NOMO-1 (cell line): ENCODE results near the gene NELL1.
A peak's percentile ranks its signal among the peaks of the same experiment; 100 is the strongest.
"Not testable (repeated sequence)": the region's sequence is repeated elsewhere in the genome, so short reads cannot be mapped to it uniquely, and the experiment has no call there.

Experiments
- DNase-seq, 2 experiments: peaks; one replicate each; lab custom pipeline; 2025; ENCODE audit not compliant: unreplicated experiment in 2 of 2; lab: John Stamatoyannopoulos, UW

The NELL1 gene

DNA sequence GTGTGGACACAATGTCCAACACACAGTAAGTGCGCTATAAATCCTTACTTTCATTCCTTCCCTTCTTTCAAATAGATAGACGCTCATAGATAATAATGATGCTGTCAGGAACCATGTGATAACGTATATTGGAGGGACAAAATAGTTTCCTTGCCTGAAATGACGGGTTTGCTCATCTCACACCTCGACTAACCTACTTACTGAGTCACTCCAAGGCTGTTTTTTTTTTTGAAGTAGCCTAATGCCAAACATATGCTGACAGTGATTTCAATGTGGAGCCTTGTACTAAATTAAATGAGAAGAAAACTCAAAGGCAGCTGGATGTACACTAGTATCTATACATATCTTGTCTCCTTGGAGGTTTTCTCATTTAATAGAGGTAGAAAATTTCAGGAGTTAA is 400.5 kb downstream of the NELL1 start:
- no peak for DNase-seq

DNA sequence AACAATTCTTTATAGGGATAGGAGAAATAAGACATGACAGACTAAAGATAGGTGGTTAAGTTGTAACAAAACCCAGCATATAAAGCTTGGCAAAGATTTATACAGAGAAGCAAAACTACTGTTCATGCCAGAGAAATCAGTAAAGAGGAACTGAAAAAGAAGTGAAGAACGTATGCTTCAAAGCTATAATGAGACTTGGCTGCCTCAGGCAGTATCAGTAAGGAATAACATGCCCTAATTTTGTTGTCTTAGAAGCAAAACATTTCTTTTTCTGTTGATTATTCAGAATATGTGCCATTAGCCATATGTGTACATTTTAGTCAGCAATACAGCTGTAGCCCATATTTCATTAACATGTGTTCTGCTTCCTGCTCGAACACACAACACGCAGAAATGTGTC is 403.2 kb downstream of the NELL1 start:
- peak; percentile 7 to 51 for DNase-seq

DNA sequence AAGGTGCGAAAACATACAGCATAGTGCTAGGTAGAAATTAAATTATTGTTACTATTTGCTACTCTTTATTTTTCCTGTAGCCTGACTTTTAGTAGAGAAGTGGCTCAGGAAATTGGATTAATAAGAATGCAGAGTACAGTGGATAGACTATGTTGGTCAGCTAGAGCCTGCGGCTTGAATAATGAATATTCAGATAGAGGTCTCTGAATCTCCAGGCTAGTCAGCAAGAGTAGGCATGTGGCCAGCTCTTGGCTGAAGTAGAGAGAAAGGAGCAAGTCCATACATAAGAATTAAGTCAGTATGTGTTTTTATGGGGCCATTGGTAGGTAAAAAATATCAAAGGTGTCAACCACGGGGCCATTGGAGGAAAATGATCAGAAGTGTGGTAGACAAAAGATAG is 413.5 kb downstream of the NELL1 start:
- no peak for DNase-seq

DNA sequence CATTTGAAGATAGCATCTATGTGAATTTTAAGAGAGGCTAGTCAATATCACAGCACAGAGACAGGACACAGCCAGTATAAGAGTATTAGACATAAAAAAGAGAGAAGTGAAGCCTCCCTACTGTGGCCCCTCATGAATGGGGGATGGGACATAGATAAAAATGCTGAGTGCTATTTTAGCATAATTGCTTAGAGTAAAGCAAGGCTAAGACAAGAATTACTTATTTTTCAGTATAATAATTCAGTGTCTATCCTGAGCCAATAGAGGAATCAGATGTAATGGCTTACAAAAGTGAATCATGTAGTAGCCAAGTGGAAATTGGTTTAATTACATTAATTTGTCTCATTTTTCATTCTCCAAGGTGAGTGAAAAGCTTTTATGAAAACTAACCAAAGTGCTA is 419.5 kb downstream of the NELL1 start:
- DNase-seq = peak; percentile 3 to 17

DNA sequence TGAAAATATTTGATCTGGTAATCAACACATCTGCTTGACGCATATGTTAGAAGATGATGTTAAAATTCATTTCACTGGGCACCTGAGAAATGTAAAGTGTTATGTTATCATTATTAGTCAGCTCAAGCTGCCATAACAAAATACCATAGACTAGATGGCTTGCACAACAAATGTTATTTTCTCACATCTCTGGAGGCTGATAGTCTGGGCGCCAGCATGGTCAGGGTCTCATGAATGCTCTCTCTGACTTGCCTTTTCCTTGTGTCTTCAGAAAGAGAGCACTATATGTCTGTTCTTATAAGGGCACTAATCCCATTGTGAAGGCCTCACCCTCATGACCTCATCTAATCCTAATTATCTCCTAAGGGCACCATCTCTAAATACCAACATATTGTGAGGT is 435.3 kb downstream of the NELL1 start:
- DNase-seq = no peak

DNA sequence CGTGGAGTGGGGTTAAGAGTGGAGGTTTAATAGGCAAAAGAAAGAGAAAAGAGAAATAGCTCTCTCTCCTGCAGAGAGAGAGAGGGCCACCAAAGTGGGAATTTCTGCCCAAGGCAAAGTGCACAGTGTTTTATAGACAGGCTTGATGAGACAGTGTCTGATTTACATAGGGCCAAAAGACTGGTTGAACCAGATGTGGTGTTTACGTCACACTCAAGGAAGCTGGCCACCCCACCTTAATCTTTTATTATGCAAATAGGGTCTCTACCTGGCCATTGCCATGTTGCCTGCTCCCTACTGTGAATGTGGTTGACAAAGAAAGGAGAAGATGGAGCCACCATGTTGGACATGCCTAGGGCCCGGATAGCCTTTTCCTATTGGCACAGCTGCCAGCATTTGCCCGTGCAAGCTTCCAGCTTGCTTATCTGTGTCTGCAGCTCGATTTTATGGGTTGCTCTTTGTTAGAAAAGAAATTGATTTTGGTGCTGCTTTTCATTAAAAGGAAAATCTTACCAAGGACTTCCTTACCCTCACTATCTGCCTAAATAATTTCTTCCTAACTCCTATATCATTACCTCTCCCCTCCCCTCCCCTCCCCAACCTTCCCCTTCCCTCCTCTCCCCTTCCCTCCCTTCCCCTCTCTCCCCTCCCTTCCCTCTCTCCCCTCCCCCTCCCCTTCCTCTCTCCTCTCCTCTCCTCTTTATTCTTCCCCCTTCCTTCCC is 436.0 kb downstream of the NELL1 start:
- DNase-seq = no peak

DNA sequence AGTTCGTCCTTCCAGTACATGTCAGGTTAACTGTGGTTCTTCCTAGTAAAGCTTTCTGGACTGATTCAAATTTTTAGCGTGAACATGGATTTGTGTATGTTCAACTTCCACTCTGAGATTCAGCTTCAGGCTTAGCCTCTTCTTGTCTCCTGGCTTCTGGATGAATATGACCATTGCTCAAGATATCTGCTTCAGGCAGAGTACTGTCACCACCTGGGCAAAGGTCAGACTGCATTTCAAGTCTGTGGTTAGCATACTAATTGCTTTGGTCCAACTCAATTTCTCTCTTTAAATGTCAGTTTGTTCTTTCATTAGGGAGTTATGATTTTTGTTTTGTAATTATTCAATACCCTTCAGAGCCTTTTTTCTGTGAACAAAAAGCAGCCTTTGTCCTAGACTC is 440.0 kb downstream of the NELL1 start:
- DNase-seq = peak in 1 of 2 experiments; percentile 3

DNA sequence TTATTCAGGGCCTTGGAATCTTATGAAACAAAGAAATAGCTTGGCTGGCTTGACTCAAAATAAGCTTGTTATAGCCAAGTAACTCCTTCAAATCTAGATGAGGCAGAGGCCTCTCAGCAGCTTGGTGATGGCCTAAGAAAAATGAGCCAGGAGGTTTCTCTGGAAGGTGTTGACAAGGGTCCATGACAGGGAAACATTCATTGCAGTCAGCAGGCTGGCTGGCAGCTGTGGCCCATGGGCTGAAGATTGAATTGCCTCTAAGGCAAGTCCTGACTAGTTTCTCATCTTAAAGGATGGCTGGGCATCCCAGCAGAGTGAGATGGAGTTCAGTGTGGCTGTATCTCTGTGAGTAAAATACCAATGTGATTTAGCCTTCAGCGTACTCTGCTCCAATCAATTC is 441.0 kb downstream of the NELL1 start:
- DNase-seq = no peak

DNA sequence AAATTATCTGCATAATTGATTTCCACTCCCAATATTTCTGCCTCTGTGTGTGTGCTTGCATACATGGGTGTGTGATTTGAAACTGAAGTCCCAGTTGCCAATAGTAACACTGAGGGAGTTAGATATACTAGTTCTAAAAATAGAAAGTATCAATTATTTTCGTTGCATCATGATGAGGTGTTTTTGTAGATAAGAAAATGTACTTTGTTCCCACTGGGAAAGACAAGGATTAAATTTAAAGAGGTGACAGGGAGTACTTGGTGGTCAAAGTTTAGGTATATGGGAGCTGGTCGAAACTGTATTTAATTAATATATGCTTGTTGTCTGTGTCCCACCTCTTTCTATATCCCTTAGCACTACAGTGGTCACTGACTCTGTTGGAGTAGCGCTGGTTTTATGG is 444.5 kb downstream of the NELL1 start:
- no peak for DNase-seq

DNA sequence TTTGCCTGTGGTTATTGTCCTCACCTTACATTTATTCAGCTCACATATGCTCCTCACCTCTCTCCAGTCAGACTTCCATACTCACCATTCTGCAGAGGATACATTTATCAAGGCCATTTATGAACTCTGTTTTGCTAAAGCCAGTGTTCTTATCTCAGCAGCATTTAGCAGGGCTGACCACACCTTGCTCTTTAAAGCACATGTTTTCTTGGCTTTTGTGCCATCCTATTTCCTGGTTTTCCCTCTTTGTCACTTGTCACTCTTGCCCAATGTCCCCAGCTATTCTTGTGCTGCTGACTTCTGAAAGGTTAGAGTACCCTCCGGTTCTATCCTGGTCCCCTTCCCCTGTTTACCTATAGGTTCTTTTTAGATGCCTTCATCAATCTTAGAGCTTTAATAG is 446.6 kb downstream of the NELL1 start:
- DNase-seq = no peak

DNA sequence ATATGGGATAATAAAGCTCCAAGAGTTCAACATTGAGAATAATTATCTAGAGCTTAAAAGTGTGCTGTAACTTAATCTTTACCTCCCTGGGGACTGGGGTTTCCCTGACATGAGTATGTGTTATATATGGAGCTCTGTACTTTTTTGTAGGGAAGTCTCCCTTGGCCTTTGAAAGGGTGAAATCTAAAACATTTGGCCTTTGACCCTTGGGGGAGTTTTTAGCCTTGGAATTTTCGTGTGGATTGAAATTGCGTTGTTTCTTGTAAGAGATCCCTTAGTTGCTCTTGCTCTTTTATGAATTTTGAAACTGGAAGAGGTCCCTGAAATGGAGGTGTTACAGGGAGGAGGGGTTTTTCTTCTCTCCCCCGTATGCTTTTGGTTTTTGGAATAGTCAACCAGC is 450.0 kb downstream of the NELL1 start:
- no peak for DNase-seq

DNA sequence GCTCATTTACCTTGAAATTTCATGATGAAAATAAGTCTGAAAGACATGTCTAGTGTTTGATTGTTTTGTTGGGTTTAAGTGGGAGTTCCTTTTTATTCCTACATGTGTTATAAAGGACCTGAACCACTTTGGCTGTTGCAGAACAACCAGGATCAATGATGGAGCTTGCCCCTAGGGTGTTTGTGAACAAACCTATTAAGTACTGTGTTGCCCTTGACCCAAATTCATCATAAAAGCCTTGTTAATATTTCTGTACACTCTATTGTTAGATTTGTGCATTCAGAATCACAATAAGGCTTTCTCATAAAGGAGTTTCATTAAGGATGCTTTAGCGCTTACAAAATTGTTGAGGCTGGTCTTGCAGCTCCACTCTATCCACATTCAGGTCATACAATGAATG is 452.6 kb downstream of the NELL1 start:
- no peak for DNase-seq

DNA sequence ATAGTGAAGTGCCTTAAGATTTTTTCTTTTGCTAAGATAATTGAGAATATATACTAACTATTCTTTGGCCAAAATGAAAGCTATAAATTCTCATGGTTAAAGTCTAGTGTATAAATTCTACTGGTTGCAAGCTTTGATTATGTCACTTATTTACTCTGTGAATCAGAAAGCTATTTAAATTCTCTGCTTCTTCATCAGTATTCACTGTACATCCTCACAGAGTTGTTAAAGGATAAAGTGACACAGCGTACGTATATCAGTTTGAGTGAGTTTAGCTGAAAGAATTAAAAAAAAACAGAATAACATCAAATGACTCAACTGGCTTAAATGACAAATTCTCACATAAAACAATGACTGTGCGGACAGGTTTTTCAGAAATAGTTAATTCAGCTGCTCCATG is 453.1 kb downstream of the NELL1 start:
- no peak for DNase-seq

DNA sequence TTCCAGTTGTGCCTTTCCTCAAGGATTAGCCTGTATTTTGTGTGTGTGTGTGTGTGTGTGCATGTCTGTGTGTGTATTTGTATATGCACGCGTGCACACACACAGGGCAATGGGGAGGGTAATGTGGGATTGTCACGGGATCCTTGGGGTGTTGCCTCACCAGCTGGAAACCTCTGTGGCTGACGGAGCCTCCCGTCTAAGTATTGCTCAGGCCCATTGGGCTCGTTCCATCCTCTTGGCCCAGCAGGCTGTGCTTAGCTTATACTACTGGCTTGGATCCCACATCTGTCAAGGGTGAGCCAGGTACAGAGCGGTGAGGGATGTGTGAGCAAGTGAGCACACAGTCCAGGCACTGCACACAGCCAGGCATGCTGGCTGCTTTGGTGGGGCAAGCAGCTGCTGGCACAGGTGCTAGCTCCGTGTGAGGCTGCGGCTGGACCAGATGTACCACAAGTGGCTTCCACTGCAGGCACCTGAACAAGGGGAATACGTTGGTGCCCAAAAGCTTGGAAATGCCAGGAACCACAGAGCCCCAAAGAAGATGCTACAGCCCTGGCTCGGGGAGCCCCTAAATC is 462.8 kb downstream of the NELL1 start:
- DNase-seq = no peak

DNA sequence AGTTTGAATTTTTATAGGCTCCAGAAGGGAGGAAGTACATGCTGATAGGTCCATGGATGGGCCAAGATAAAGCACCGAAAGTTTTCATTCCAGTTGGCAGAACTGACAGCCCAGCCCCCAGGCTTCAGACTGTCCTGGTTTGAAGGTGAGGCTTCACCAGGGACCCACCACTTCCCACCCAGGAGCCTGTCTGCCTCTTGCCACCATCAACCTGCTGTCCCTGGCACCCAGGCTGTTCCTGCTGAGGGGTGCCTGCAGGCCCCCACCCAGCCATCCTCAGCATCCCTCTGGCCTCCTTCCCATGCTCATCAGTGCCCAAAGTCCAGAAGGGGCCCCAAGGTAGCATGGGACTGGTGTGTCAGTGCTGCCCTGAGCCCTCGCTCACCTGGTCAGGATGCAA is 463.9 kb downstream of the NELL1 start:
- no peak for DNase-seq

DNA sequence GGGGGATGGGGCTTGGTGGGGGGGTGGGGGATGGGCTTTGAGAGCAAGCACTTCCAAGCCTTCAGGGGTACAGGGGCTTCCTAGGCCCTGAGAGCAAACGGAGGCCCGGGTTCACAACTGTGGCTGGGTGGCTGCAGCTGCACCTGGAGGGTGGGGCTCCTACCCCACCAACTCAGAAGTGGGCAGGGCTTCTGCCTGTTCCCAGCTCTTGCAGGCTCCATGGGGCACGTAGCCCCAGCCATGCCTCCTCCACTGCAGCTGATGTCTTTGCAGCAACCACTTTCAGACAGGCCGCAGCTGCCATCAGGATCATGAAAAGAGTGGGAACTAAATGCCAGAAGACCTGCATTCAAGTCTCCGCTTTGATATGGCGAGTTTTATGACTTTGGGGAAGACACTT is 464.3 kb downstream of the NELL1 start:
- no peak for DNase-seq

DNA sequence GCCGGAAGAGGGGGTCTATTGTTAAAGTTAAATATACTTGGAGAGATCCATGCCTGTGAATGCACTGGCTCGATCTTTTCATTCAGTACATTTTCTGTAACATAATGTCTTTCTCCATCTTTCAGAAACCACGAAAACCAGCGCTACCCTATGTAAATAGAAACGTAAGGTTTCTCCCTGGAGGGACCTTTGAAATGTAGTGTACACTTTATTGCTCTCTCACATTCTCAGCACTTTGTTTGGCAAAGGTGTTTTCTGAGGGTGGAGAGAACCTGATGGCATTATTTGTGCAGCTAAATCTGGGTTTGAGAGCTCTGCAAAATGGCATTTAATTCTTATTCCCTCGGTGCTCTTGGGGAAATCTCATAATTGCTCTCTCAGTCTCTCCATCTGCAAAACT is 468.4 kb downstream of the NELL1 start:
- DNase-seq = no peak

DNA sequence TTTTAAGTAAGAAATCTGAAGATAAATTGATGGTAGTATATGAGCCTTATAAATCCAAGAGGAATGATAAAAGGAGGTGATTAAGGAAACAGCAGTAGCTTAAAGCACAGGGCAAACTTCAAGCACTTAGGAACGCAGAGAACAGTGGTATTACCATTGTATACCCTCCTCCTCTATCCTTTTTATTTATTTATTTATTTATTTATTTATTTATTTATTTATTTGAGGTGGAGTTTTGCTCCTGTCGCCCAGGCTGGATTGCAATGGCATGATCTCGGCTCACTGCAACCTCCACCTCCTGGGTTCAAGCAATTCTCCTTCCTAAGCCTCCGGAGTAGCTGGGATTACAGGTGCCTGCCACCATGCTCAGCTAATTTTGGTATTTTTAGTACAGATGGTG is 472.2 kb downstream of the NELL1 start:
- DNase-seq = not testable (repeated sequence)

DNA sequence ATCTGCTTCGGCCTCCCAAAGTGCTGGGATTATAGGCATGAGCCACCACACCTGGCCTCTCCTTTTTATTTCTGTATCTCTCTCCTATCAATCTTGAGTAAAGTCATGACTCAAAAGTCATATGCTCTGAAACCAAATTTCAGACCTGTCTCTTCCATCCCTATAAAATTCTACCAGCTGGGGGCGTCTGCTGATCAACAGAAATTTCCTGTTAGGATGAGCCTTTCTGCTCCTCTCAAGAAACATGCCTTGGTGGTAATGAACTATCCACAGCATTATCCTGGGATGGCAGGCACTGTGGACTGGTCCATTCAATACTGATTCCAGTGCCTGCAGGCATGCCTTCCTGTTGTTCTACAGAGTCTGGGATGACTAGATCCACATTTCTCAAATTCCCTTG is 472.6 kb downstream of the NELL1 start:
- no peak for DNase-seq

DNA sequence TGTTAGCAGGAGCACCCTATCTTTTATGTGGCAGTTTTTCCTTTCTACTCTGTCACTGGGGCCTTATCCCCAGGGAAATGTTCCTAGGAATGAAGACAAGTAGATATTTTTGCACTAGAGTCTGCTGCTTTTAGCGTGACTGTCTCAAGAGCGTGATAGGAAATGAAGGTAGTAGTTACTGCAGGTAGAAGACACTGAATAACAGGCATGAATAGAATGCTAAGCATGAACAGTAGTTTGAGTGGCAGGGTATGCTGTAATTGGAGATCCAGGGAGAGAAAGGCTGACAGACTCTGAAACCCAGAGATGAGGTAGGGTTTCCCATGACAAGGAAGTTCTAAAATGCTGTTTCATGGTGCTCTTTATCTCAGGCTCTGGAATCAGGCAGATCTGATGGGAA is 475.1 kb downstream of the NELL1 start:
- DNase-seq = no peak

DNA sequence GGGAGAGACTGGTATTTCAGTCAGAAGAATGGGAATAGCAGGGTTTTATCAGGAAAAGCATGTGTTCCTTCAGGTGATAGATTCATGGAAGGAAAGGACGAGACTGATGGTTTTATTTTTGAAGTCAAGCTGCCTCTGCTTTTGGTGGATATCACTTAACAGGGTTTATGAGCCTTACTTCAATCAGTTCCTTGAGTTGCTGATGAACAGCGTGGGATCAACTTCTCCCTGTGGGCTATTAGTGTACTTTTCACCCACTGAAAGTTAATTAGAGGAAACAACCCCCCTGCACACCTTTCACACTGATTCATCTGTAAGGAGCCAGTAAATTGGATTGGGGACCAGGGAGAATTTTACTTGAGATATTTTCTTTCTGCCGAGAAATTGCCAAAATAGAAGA is 479.0 kb downstream of the NELL1 start:
- DNase-seq = no peak

DNA sequence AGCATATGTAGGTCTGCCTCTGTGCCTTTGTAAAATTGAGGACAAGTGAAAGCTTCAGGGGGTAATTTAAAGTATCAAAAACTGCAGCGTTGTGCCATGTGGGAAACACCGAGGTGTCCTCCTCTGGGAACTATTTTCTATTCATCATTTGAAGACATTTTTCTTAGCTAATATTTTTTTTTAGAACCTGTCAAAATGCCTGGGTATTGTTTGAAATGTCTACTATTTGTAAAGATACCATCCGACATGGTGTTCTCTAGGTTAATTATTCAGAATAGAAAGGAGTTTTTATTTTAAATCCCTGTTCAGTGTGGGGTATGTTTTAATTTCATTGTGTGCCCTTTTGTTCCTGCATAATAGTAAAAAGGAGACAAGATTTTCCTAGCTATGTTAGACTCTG is 490.8 kb downstream of the NELL1 start:
- DNase-seq = no peak

DNA sequence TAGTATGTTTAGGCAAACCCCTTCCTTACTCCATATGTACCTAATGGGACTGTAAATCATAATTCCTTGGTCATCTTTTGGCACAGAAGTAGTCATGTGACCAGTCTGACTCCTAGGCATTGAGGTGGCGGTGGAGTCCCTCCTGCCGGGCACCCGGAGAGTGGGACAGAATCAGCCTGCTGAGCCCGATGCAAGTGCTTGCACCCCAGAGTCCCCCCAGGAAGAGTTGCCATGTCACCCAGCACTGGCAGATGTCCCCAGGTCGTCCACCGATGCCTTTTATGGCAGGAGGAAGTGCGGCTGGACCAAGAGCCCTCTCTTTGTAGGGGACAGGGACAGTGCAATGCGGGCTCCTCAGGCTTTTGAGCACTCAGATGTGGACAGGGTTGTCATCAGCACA is 500.3 kb downstream of the NELL1 start:
- no peak for DNase-seq
